ENCODE measurements around the gene CD44.

GRCh38 chr11:35275786-35276170 is 136.8 kb downstream of the CD44 start:
- TF ChIP-seq EZH2phosphoT487 (IDR thresholded peaks at IDR 0.05; ENCODE audit: insufficient read depth, low read depth) (no peak), EZH2 (IDR thresholded peaks at IDR 0.05; ENCODE audit: insufficient read depth, poor library complexity, severe bottlenecking) (no peak)

Data from GM23248 (cell line).